Right lobe of liver (tissue), 4 donors: ENCODE data around the gene RPS6KA2.

Source experiments
- POLR2A ChIP-seq: fragments of 450-650 bp; IDR thresholded peaks from one replicate; pipeline ENCODE4 v1.6.1; 2017; ENCODE audit warnings: antibody characterized with exemption, mild to moderate bottlenecking
- TF ChIP-seq, protein P1 (sequence below), 4 donors: fragments of 200-600 bp in 3 of 4; fragments of 450-650 bp in 1 of 4; IDR thresholded peaks; one replicate each; pipeline versions ENCODE4 v1.5.1 to v1.8.0; 2016 to 2022; ENCODE audit warnings: antibody characterized with exemption in 4 of 4, mild to moderate bottlenecking in 2 of 4
- donor health status: DM: no; HTN: no; CAD: no.
- donor health status: DM: no; HTN: no; CAD: no.
- donor health status: DM: no; HTN: yes; CAD: no.

DNA sequence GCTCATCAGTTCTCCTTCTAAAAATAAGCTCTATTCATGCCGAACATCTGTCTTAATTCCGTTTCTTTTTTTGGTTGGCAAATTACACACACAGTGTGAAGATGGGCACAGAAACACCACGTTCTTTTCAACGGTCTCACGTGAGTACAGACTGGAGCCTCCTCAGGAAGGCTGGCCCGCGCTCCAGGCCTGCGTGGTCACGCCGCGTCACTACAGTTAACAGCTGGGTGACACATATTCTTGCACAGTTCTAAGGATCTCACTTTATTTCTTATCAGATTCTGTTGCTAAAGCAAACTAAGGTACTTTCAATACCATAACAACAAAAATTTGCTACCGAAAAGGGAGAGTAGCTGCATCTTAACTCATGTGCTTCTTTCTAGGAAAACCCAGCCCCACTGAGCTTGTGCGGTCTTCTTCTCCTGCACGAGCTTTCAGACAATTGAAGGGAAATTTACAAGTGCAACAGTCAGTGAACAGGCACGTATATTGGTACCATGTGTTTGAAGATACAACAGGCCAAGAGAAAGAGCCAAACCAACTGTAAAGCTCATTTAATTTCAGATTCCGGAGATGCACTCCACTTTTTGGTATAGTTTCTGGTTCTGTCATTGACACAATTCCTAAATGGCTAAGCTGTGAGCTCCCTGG is 188.7 kb downstream of the RPS6KA2 start:
- TF ChIP-seq POLR2A: no peak
- TF ChIP-seq, protein P1, sequence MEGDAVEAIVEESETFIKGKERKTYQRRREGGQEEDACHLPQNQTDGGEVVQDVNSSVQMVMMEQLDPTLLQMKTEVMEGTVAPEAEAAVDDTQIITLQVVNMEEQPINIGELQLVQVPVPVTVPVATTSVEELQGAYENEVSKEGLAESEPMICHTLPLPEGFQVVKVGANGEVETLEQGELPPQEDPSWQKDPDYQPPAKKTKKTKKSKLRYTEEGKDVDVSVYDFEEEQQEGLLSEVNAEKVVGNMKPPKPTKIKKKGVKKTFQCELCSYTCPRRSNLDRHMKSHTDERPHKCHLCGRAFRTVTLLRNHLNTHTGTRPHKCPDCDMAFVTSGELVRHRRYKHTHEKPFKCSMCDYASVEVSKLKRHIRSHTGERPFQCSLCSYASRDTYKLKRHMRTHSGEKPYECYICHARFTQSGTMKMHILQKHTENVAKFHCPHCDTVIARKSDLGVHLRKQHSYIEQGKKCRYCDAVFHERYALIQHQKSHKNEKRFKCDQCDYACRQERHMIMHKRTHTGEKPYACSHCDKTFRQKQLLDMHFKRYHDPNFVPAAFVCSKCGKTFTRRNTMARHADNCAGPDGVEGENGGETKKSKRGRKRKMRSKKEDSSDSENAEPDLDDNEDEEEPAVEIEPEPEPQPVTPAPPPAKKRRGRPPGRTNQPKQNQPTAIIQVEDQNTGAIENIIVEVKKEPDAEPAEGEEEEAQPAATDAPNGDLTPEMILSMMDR (IDR thresholded peaks at IDR 0.05): no peak
